Fibroblast of skin of left biceps (primary cell): ENCODE data around the gene ATF6.

Experiments
- DNase-seq, 2 experiments: peaks; one replicate each; pipeline ENCODE4 v3.0.0-alpha.2; 2013; ENCODE audit warnings: low read depth in 2 of 2

Gene ATF6

GRCh38 chr1:161972828-161973227 is 206.7 kb downstream of the ATF6 start:
- DNase-seq: no peak

DNA sequence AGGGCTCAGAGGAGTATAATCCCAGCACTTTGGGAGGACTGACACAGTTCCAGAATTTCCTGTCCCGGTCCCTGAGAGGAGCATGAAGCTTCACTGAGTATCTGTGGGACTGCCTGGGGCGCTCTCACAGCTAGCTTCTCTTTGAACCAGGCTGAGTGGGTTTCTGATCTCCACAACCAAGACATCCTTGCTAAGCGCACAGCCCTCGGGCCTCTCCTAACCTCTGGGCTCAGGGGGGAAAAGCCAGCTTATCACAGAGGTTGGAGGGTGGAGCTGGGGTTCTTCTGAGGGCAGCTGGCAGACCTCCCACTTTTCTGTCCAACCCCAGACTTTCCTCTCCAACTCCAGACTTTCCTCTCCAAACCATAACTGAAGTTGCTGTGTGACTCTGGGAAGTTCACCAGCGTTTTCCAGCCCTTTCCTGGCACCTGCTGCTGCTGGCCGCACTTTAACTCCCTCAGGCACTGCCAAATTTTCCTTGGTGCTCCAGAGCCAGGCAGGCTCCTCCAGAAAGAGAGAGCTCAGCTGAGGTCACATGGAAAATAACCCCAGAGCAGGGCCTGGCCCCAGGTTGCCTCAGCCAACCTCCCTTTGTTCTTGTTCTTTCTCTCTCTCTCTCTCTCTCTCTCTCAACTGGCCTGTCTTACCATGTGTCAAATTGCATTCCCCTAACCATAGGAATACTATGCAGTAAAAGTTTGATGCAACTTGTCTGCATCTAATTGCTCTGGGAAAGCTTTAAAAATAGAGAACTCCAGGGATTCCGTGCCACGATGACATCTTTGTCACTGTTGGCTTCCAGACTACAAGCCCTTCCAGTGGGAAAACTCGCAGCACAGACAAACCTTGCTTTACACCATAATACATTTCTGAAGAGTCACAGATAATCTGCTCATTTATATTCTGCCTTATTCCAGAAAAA is 208.1 kb downstream of the ATF6 start:
- no peak for DNase-seq

DNA sequence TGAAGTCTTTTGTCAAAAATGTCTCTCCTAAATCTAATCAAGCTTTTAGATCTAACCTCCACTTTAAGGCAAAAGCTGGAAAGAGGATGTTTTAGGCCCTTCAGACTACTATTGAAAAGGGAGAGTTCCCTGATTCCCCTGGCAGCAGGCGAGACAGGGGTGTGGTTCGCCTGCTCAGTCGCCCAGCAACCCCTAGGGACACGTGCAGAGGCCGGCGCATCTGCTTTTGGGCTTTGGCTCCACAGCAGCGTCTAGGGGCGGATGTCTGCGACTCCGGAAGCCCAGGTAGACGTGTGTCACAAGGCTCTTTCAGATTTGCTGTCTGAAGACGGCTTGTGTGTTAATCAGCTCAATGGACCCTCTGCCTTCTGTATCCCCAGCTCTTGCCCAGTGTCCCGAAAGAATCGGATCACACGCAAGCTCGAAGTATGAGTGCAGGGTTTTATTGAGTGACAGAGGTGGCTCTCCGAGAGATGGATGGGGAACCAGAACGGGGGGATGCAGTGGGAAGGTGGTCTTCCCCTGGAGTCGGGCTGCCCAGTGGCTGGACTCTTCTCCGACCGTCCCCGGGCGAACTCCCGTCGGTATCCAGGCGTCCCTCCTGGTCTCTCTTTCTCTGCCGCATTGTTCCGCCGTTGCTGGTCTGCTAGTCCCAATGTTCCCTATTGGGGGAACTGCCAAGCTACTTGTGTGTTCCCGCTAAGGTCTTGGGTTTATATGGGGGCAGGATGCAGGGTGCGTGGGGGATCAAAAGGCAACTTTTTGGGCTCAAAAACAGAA is 212.1 kb downstream of the ATF6 start:
- DNase-seq: no peak

GRCh38 chr1:161981126-161981525 is 215.0 kb downstream of the ATF6 start:
- DNase-seq: no peak

DNA sequence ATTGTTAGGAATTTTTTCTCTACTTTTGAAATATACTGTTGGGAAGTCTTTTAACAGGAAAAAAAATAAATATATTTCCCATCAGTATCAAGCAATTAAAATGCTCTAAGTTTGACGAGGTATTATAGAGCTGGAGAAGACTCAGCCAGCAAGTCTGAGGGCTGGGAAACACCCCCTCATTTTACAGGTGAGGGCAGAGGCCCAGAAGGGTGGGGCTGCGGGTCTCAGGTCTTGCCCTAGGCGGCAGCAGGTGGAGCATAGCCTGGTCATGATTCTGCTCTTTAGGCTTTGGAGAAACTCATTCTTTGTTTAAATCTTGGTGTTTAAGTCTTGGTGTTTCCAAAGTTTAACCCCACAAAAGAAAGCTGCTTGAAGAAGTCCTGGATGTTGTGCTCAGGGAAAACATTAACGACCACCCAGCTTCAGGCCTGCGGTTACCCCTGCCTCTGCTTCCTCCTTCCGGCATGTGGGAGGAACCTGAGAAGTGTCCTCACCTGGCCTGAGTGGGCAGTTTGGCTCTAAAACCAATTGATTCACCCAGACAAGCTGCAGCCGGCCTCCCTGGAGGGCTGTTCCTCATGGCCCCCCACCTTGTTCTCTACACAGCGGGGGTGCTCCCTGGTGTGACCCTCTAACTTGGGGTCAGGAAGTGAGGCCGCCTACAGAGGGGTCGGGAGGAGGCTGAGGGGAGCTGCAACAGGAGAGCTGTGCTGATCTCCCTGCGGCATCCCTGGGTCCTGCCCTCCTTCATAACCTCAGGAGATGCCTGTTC is 215.8 kb downstream of the ATF6 start:
- no peak for DNase-seq

DNA sequence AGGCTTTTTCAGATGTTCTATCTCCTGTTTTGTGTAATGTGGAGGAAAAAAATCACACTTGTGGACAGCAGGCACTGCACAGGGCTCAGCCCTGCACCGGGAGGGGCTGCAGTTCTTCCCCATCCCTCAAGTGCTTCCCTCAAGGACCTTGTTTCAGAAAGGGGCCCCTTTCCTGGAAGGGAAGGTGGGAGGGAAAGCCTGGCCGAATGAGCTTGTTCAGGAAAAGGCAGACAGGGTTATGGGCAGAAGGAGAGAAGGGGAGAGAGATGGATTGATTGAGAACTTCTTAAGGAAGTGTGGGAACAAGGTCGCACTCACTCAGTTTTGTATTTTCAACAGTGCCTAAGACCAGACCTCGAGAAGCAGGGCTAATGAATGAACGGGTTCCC is 216.4 kb downstream of the ATF6 start:
- DNase-seq: no peak

- no peak for DNase-seq
Observed at GRCh38 chr1:161982917-161983316, 216.8 kb downstream of the ATF6 start.

- no peak for DNase-seq
Observed at GRCh38 chr1:161983725-161984124, 217.6 kb downstream of the ATF6 start.

- DNase-seq: no peak
Observed at GRCh38 chr1:161985301-161985822, 219.2 kb downstream of the ATF6 start.

GRCh38 chr1:161986328-161986727 is 220.2 kb downstream of the ATF6 start:
- no peak for DNase-seq

- no peak for DNase-seq
Observed at GRCh38 chr1:161987303-161987702, 221.2 kb downstream of the ATF6 start.

GRCh38 chr1:161987872-161988271 is 221.8 kb downstream of the ATF6 start:
- DNase-seq: no peak

DNA sequence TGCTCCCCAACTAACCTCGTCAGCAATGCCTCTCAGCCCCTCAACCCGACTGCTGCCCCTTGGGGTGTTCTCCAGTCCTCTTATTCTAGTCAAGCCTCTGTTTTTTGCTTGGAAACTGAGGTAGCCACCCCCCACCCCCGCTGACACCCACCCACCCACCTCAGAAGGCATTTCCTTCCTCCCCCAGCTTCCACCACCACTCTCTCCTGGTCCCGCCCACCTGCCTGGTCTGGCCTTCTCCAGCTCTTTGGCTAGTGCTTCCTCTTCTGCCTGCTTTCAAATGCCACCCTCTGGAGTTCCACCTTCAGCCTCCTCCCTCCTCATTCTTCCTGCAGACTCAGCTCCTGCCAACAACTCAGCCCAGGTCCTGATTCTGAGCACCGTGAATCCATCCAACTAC is 222.3 kb downstream of the ATF6 start:
- no peak for DNase-seq

GRCh38 chr1:161989108-161989507 is 223.0 kb downstream of the ATF6 start:
- no peak for DNase-seq

GRCh38 chr1:161989786-161990185 is 223.7 kb downstream of the ATF6 start:
- no peak for DNase-seq

DNA sequence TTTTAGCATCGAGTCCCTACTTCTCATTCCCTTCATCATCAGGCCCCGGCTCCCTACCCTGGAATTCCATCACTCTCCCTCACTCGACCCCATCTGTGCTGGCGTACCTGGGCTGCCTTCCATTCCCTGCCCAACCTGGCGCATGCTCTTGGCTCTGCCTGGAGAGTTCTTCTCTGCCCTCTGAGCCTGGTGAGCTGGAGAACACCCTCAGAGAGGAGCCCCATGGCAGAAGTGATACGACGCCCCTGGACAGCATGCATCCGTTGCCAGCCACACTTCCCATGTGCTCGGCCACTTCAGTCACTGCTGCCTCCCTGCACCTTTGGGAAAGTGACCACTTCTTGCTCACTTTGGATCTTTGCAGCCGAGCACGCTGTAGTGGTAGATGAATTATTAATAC is 227.5 kb downstream of the ATF6 start:
- DNase-seq: no peak

DNA sequence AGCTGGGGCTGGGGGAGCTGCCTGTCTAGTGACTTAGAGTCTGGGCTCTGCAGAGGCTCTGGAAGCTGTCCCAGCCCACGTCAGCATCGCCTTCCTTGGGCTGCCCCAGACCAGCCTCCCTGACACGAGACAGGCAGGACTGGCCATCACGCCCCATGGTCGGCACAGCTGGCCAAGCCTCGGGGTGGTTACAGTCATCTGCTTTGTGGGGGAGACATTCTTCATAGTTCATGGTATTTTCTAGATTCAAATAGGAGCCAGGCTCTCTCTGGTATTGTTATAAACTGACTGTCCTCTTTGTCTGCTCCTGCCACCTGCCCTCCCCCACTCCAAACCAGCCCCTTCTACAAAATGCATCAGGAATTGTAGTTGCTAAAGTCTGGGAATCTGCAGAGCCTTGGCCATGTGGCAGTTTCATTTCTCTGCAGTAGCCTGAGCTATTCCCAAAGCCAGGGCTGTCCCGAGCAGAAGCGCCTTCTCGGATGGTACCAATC is 228.1 kb downstream of the ATF6 start:
- no peak for DNase-seq

- DNase-seq: no peak
Observed at GRCh38 chr1:161997152-161997551, 231.0 kb downstream of the ATF6 start.

DNA sequence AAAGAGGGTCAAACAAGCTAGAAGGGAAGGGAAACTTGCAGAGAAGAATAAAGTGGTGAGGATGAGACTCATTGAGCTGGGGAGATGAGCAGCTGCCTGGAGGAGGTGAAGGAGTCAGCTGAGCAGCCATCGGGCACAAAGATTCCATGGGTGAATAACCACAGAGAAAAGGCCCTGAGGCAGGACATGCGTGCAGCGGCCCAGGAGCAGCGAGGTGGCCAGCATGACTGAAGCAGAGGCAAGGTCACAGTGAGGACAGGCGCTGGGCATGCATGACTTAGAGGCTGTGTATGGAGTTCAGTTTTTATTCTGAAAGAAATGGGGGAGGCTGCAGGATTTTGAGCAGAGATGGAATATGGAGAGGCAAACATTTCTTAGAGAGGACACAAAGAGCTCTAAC is 232.7 kb downstream of the ATF6 start:
- DNase-seq: no peak

GRCh38 chr1:161999301-162000052 is 233.4 kb downstream of the ATF6 start:
- DNase-seq: no peak

DNA sequence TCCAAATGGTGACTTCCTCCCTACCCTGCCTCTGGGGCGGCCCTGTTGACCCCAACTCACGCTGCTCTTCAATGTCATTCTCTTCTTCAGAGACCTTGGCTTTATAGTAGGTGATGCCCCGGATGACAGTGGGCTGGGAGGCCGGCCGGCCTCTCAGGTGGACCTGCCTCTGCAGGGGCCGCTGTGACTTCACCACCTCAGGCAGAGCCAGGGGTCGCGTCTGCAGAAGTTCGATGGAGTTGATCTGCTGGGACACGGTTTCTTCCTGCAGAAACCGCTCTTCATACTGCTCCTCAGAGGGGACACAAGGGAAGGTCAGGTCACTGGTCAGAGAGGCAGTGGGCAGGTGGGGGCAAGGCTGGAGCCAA is 233.9 kb downstream of the ATF6 start:
- no peak for DNase-seq
